ENCODE results near the gene USP54.

DNA sequence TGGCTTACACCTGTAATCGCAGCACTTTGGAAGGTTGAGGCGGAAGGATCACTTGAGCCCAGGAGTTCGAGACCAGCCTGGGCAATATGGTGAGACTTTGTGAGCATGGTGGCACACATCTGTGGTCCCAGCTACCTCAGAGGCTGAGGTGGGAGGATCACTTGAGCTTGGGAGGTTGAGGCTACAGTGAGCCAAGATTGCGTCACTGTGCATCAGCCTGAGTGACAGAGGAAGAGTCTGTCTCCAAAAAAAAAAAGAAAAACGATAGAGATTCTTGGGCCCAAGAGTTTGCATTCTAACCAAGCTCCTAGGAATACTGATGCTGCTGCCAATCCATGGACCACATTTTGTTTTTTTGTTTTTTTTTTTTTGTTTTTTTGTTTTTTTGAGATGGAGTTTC, 38.0 kb upstream of the USP54 start:
- TF ChIP-seq, protein P1, sequence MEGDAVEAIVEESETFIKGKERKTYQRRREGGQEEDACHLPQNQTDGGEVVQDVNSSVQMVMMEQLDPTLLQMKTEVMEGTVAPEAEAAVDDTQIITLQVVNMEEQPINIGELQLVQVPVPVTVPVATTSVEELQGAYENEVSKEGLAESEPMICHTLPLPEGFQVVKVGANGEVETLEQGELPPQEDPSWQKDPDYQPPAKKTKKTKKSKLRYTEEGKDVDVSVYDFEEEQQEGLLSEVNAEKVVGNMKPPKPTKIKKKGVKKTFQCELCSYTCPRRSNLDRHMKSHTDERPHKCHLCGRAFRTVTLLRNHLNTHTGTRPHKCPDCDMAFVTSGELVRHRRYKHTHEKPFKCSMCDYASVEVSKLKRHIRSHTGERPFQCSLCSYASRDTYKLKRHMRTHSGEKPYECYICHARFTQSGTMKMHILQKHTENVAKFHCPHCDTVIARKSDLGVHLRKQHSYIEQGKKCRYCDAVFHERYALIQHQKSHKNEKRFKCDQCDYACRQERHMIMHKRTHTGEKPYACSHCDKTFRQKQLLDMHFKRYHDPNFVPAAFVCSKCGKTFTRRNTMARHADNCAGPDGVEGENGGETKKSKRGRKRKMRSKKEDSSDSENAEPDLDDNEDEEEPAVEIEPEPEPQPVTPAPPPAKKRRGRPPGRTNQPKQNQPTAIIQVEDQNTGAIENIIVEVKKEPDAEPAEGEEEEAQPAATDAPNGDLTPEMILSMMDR (IDR thresholded peaks at IDR 0.05) = no peak
- no peak for TF ChIP-seq POLR2A (IDR thresholded peaks at IDR 0.05)

Measured in thyroid gland (tissue), 4 donors.